ENCODE data around the gene FADS2.
A peak's percentile ranks its signal among the peaks of the same experiment; 100 is the strongest.

FADS2 gene

GRCh38 chr11:61850687-61851086 is 22.6 kb downstream of the FADS2 start:
- DNase-seq = peak; percentile 48 to 70

- DNase-seq = peak; percentile 48 to 70
These were observed 23.2 kb downstream of the FADS2 start for GRCh38 chr11:61851113-61851899.

- DNase-seq = no peak
These were observed 23.8 kb downstream of the FADS2 start for GRCh38 chr11:61851900-61852295.

GRCh38 chr11:61853698-61854169 is 25.6 kb downstream of the FADS2 start:
- DNase-seq = peak; percentile 49 to 54

GRCh38 chr11:61854206-61854895 is 26.3 kb downstream of the FADS2 start:
- no peak for DNase-seq

GRCh38 chr11:61854966-61855714 is 27.0 kb downstream of the FADS2 start:
- DNase-seq = no peak

- no peak for DNase-seq
These were observed 28.0 kb downstream of the FADS2 start for GRCh38 chr11:61855939-61856680.

GRCh38 chr11:61860054-61860903 is 32.2 kb downstream of the FADS2 start:
- no peak for DNase-seq

- no peak for DNase-seq
These were observed 33.5 kb downstream of the FADS2 start for GRCh38 chr11:61861634-61862033.

GRCh38 chr11:61862714-61863547 is 34.8 kb downstream of the FADS2 start:
- DNase-seq = no peak

- no peak for DNase-seq
These were observed 35.5 kb downstream of the FADS2 start for GRCh38 chr11:61863548-61864081.

- DNase-seq = no peak
These were observed 37.0 kb downstream of the FADS2 start for GRCh38 chr11:61864814-61865775.

GRCh38 chr11:61866231-61866957 is 38.3 kb downstream of the FADS2 start:
- no peak for DNase-seq

- no peak for DNase-seq
These were observed 38.9 kb downstream of the FADS2 start for GRCh38 chr11:61866958-61867343.

- DNase-seq = no peak
These were observed 40.7 kb downstream of the FADS2 start for GRCh38 chr11:61868571-61869428.

GRCh38 chr11:61869429-61869707 is 41.3 kb downstream of the FADS2 start:
- DNase-seq = no peak

- no peak for DNase-seq
These were observed 41.8 kb downstream of the FADS2 start for GRCh38 chr11:61869708-61870451.
